HEK293T (cell line): ENCODE measurements around the gene HCFC2.
A peak's percentile ranks its signal among the peaks of the same experiment; 100 is the strongest.

Source experiments
- CTCF ChIA-PET: fragments of 350-600 bp; formaldehyde crosslinking; extraction: SDS; loops from one replicate; lab custom pipeline; 2021; ENCODE audit warnings: antibody characterized with exemption, inconsistent platforms; lab: Yijun Ruan, JAX
- POLR2A ChIA-PET: fragments of 350-600 bp; formaldehyde crosslinking; extraction: SDS; loops from one replicate; lab custom pipeline; 2020; ENCODE audit warnings: antibody characterized with exemption, inconsistent platforms; lab: Yijun Ruan, JAX
- DNase-seq: peaks from one replicate; pipeline ENCODE4 v3.0.0; 2012; ENCODE audit warnings: mixed read lengths; ENCODE audit errors: extremely low spot score
- ARNT ChIP-seq: fragments of 450-650 bp; IDR thresholded peaks from 2 replicates; pipeline ENCODE4 v1.6.1; 2017; ENCODE audit warnings: mild to moderate bottlenecking
- BHLHE40 ChIP-seq: fragments of 450-650 bp; IDR thresholded peaks from 2 replicates; pipeline ENCODE4 v1.6.1; 2016; ENCODE audit warnings: mild to moderate bottlenecking, moderate library complexity, borderline replicate concordance
- CTBP1 ChIP-seq: fragments of 450-650 bp; IDR thresholded peaks from 2 replicates; pipeline ENCODE4 v1.6.1; 2016; ENCODE audit warnings: borderline replicate concordance
- ELF4 ChIP-seq: fragments of 450-650 bp; IDR thresholded peaks from 2 replicates; pipeline ENCODE4 v1.6.1; 2017; ENCODE audit warnings: antibody characterized with exemption
- FOXA1 ChIP-seq: fragments of 450-650 bp; IDR thresholded peaks from 2 replicates; pipeline ENCODE4 v1.6.1; 2016; ENCODE audit warnings: mild to moderate bottlenecking
- FOXK2 ChIP-seq: fragments of 450-650 bp; IDR thresholded peaks from 2 replicates; pipeline ENCODE4 v1.6.1; 2016; ENCODE audit warnings: mild to moderate bottlenecking
- FOXM1 ChIP-seq: fragments of 450-650 bp; IDR thresholded peaks from 2 replicates; pipeline ENCODE4 v1.6.1; 2017; ENCODE audit warnings: mild to moderate bottlenecking, borderline replicate concordance
- HDGF ChIP-seq: fragments of 450-650 bp; IDR thresholded peaks from 2 replicates; pipeline ENCODE4 v1.6.1; 2017; ENCODE audit warnings: antibody characterized with exemption, borderline replicate concordance
- L3MBTL2 ChIP-seq: fragments of 450-650 bp; conservative IDR thresholded peaks from 2 replicates; pipeline ENCODE4 v1.6.1; 2016; ENCODE audit warnings: mild to moderate bottlenecking
- LEF1 ChIP-seq: fragments of 450-650 bp; IDR thresholded peaks from 2 replicates; pipeline ENCODE4 v1.6.1; 2017; ENCODE audit warnings: mild to moderate bottlenecking, borderline replicate concordance
- NFRKB ChIP-seq: fragments of 450-650 bp; IDR thresholded peaks from 2 replicates; pipeline ENCODE4 v1.6.1; 2016; ENCODE audit warnings: mild to moderate bottlenecking, moderate library complexity
- SP1 ChIP-seq: fragments of 450-650 bp; IDR thresholded peaks from 2 replicates; pipeline ENCODE4 v1.6.1; 2017
- SUZ12 ChIP-seq: fragments of 450-650 bp; IDR thresholded peaks from 2 replicates; pipeline ENCODE4 v1.6.1; 2016; ENCODE audit warnings: mild to moderate bottlenecking
- TARDBP ChIP-seq: fragments of 450-650 bp; IDR thresholded peaks from 2 replicates; pipeline ENCODE4 v1.6.1; 2016
- ZNF384 ChIP-seq: fragments of 450-650 bp; IDR thresholded peaks from 2 replicates; pipeline ENCODE4 v1.6.1; 2016
- TF ChIP-seq, protein P1 (sequence below): fragments of 450-650 bp; IDR thresholded peaks from 2 replicates; pipeline ENCODE4 v1.6.1; 2016

The HCFC2 gene

DNA sequence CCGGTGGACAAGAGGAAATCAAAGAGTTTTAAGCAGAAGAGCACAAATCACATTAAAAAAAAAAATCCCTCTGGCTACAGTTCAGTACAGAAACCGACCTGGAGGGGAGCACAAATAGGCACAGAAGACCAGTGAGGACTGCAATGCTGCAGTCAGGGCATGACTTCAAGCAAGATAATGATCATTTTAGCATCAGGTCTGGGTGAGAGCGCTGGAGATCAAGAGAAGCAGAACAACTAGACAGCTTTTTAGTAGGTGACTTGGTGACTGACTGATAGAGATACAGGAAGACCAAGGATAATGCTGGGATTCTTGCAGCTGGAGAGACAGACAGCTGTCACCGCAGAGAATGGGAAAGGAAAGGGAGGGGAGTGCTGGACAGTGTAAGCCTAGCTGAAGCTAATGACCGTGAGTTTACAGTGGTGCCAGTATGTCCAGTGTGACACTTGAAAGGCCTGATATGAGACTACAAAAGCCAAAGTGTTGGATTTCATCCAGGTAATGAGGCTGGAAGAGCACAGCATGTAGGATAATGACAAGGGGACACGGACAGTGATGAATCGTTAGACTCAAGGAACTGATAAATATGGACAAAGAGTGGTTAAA, 68.1 kb downstream of the HCFC2 start:
- DNase-seq: no peak
- CTCF ChIA-PET: no interaction called here
- POLR2A ChIA-PET: no interaction called here
- TF ChIP-seq HDGF (no peak), CTBP1 (no peak), SUZ12 (no peak), FOXM1 (no peak), L3MBTL2 (no peak), LEF1 (no peak), ARNT (no peak), ZNF384 (no peak), NFRKB (no peak), ELF4 (no peak)
- TF ChIP-seq, protein P1, sequence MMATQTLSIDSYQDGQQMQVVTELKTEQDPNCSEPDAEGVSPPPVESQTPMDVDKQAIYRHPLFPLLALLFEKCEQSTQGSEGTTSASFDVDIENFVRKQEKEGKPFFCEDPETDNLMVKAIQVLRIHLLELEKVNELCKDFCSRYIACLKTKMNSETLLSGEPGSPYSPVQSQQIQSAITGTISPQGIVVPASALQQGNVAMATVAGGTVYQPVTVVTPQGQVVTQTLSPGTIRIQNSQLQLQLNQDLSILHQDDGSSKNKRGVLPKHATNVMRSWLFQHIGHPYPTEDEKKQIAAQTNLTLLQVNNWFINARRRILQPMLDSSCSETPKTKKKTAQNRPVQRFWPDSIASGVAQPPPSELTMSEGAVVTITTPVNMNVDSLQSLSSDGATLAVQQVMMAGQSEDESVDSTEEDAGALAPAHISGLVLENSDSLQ: no peak

DNA sequence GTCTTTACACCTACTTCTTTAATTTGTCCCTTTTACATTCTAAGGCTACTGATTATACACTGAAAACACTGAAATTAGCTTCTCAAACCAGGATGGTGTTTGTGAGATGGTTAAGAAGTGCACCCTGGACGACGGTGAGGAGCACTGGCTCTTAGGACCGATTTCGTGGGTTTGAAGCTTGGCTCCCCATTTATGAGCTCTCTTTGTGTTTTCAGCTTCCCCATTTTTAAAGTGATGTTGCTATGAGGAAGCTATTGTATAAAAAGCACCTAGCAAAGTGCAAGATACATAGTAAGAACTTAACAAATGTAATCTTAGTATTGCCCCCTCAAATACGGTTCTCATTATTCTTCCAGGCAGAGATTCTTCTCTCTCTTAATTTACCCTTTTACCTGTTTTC, 69.0 kb downstream of the HCFC2 start:
- no peak for DNase-seq
- ChIA-PET CTCF (interaction anchor here (0.5 kb wide), 1 partner anchor 163 kb away, joined by 3 read pairs; no protein-coding TSS in a partner anchor), POLR2A (no interaction called here)
- TF ChIP-seq SUZ12 (no peak), ELF4 (no peak), CTBP1 (no peak), FOXA1 (no peak), FOXK2 (no peak), NFRKB (no peak), ARNT (no peak)

DNA sequence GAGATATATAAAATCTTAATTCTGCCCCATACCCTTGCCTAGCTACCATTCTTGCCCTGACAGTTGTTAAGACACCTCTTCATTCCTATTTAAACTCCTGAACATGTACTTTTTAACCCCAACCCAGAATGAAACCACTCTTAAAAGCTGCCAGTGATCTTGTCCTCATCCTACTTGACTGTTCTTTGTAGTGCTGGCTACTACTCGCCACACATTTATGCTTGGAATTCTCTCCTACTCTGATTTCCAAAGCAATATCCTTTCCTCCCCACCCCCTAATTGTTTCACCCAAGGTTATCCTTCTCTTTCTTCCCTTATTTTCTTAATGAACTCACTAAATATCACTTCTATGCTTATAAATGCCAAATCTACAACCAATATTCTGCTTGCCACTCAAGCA, 69.5 kb downstream of the HCFC2 start:
- ChIA-PET CTCF (no interaction called here), POLR2A (no interaction called here)
- TF ChIP-seq SUZ12: no peak
- TF ChIP-seq NFRKB: no peak
- no peak for TF ChIP-seq FOXA1
- TF ChIP-seq ARNT: no peak
- TF ChIP-seq HDGF: no peak
- no peak for TF ChIP-seq SP1
- no peak for TF ChIP-seq BHLHE40
- TF ChIP-seq, protein P1: no peak
- no peak for TF ChIP-seq FOXK2
- no peak for DNase-seq

DNA sequence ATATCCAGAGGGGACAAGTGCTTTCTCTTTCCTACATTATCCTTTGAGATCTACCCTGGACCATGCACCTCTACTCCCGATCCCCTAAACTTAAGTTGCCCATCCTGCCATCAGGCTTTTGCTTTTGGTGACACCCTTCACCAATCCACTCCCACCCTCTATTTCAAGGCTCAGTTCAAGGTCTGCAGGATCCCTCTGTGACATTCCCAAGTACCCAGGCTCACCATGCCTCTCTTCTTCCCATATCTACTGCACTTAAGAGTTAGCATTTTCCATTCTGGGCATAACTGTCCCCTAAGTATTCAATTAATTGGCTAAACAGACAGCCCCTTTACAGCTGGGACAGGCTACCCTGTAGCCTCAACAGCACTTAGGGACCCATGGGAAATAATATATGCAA, 70.6 kb downstream of the HCFC2 start:
- TF ChIP-seq LEF1 (no peak), FOXM1 (no peak), L3MBTL2 (no peak), ARNT (no peak), ZNF384 (no peak), TARDBP (no peak), CTBP1 (no peak), ELF4 (no peak), NFRKB (no peak), SP1 (no peak), FOXA1 (no peak), FOXK2 (no peak), SUZ12 (no peak)
- TF ChIP-seq, protein P1: no peak
- DNase-seq: no peak
- ChIA-PET POLR2A (no interaction called here), CTCF (no interaction called here)

DNA sequence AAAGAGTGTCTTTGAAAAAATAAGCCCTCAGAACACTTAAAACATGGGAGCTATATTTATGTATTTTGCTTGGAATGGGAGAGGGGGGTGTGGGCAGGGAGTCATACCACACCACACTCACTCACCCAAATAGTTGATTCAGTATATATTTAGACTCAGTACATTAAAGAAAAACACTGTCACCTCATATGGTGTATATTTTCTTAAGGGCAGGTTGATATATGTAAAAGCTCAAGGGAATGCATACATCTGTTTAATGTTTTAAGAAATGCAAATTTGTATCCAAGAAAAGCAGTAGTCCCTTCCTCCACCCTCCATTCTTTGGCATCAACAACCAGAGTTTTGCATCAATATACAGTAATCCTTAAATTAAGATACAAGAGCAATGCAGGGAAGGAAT, 72.2 kb downstream of the HCFC2 start:
- ChIA-PET POLR2A (interaction anchor here (0.7 to 2.6 kb wide), 3 partner anchors 17 to 171 kb away, joined by 3 to 10 read pairs (median 6); partner anchors contain the start of gene TDG), CTCF (interaction anchor here (0.6 kb wide), 1 partner anchor 12 kb away, joined by 4 read pairs; no protein-coding TSS in a partner anchor)
- DNase-seq: no peak
- no peak for TF ChIP-seq NFRKB

DNA sequence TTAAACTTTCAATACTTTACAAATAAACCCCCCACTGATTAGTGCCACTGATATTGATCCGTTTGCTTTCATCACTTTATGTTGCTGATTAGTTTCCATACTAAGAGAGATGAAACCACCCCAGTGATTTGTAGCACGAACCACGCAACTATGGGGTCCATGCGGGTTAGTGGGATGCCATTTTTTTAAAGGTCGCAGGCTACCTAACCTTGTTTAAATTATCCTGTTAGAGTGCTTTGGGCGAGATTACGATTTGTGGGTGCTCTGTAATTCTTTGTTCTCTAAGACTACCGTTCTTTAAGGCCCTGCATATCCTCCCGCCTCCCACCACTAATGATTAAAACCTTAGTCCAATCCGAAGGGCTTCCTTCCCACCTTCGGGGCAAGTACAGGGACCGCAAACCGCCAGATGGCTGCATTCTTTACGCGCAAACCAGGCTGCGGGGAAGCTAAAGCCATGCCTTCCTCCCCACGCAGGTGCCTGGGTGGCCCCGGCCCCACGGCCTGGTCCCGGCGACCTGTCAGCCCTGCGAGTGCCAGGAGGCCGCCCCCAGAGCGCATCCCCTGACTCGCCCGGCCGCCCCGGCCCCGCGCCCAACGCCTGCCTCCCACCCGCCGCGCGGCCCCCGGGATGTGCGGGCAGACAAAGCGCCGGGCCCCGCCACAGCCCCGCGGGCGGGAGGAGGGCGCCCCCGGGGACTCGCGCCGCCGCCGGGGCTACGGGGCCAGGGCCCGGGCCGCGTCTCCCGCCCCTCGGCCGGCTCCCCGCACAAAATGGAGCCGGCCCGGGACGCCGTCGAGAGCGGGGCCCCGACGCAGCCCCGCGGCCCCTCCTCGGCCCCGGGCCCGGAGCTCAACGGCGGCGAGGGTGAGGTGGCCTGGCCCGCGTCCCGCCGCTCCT, 72.9 kb downstream of the HCFC2 start:
- ChIA-PET POLR2A (interaction anchor here (1.0 to 2.6 kb wide), 11 partner anchors 10 to 309 kb away, joined by 3 to 10 read pairs (median 5); partner anchors contain the start of genes GLT8D2, HSP90B1 and TDG), CTCF (interaction anchor here (0.6 kb wide), 1 partner anchor 12 kb away, joined by 4 read pairs; no protein-coding TSS in a partner anchor)
- peak; percentile 26 for DNase-seq
- TF ChIP-seq LEF1 (no peak), FOXA1 (no peak), BHLHE40 (no peak), TARDBP (no peak), SUZ12 (no peak), ELF4 (no peak), CTBP1 (no peak), FOXM1 (no peak), ZNF384 (no peak), L3MBTL2 (no peak)
- TF ChIP-seq, protein P1: no peak
